HCT116 (cell line): Measurements from ENCODE around the gene ACTR3C.

Experiments
- CEBPB ChIP-seq: IDR thresholded peaks from 2 replicates; pipeline ENCODE4 v1.6.1; 2012; ENCODE audit warnings: low read depth
- CTCF ChIP-seq, 3 experiments: fragments of 200-600 bp in 1 of 3; sonication (generic) in 1 of 3; IDR thresholded peaks in 2 of 3; conservative IDR thresholded peaks in 1 of 3; 2 replicates each; pipeline ENCODE4 v1.5.1; 2012 to 2017; ENCODE audit warnings: low read depth in 2 of 3, low read length in 2 of 3, antibody characterized with exemption in 1 of 3, borderline replicate concordance in 1 of 3, control low read depth in 1 of 3, mild to moderate bottlenecking in 1 of 3, mixed read lengths in 1 of 3, mixed run types in 1 of 3, moderate library complexity in 1 of 3; ENCODE audit not compliant: insufficient read depth in 1 of 3
- EZH2 ChIP-seq: fragments of 200-600 bp; sonication (generic); IDR thresholded peaks from 2 replicates; pipeline ENCODE4 v1.6.1; 2017; ENCODE audit warnings: antibody characterized with exemption, mixed run types
- EZH2phosphoT487 ChIP-seq: fragments of 200-600 bp; IDR thresholded peaks from 2 replicates; pipeline ENCODE4 v1.6.1; 2018; ENCODE audit warnings: antibody characterized with exemption, borderline replicate concordance
- FOSL1 ChIP-seq: IDR thresholded peaks from 2 replicates; pipeline ENCODE4 v1.6.1; 2012; ENCODE audit warnings: low read depth
- JUND ChIP-seq: IDR thresholded peaks from 2 replicates; pipeline ENCODE4 v1.6.1; 2012
- POLR2A ChIP-seq: IDR thresholded peaks from 2 replicates; pipeline ENCODE4 v1.7.0; 2011; ENCODE audit warnings: borderline replicate concordance; ENCODE audit not compliant: insufficient read depth, insufficient read length; ENCODE audit errors: extremely low read depth
- POLR2AphosphoS5 ChIP-seq: IDR thresholded peaks from 2 replicates; pipeline ENCODE4 v1.6.1; 2011; ENCODE audit warnings: mild to moderate bottlenecking, low read depth, low read length, moderate library complexity
- RAD21 ChIP-seq: IDR thresholded peaks from 2 replicates; pipeline ENCODE4 v1.6.1; 2012; ENCODE audit warnings: low read depth, mild to moderate bottlenecking
- SP1 ChIP-seq: IDR thresholded peaks from 2 replicates; pipeline ENCODE4 v1.6.1; 2012; ENCODE audit warnings: low read depth
- SRF ChIP-seq: IDR thresholded peaks from 2 replicates; pipeline ENCODE4 v1.6.1; 2012; ENCODE audit warnings: low read depth
- ZNF274 ChIP-seq: fragments of 200-500 bp; sonication (Bioruptor generic); IDR thresholded peaks from 2 replicates; pipeline ENCODE4 v1.6.1; 2014; ENCODE audit warnings: mild to moderate bottlenecking, low read depth, low read length, inconsistent platforms

- TF ChIP-seq POLR2AphosphoS5 (no peak), SP1 (no peak), SRF (no peak), CTCF (IDR thresholded peaks at IDR 0.05 in 2 of 3, conservative IDR thresholded peaks at IDR 0.05 in 1 of 3; ENCODE audit: borderline replicate concordance in 1 of 3, insufficient read depth in 1 of 3, low read depth in 2 of 3, low read length in 2 of 3) (no peak), POLR2A (no peak), EZH2 (no peak), FOSL1 (no peak), ZNF274 (no peak), JUND (no peak), EZH2phosphoT487 (no peak), RAD21 (no peak), CEBPB (no peak)
Observed at GRCh38 chr7:150313367-150313809, 10.0 kb downstream of the ACTR3C start.
